Astrocyte (in vitro differentiated cells and primary cell): Measurements from ENCODE around the gene NABP1. TPM values are rescaled to one million over a fixed set of nuclear protein-coding genes. Genes with fewer than 3 reads are reported as not detected.

ENCODE experiments used
- DNase-seq: peaks from one replicate; pipeline ENCODE4 v3.0.0-alpha.2; 2010; ENCODE audit warnings: low read depth
- FAIRE-seq: peaks from 2 replicates; lab custom pipeline; 2011; peaks lifted over from hg19 to GRCh38; lab: Jason Lieb, UNC
- H2AFZ ChIP-seq: 2 replicates; pipeline ENCODE4 v1.6.0; 2012; ENCODE audit warnings: low read depth, low read length, inconsistent platforms
- H3K27ac ChIP-seq: 2 replicates; pipeline ENCODE4 v1.5.1; 2011; ENCODE audit warnings: low read depth, low read length, inconsistent platforms
- H3K27me3 ChIP-seq: 2 replicates; pipeline ENCODE4 v1.6.0; 2011; ENCODE audit warnings: low read length, inconsistent platforms; ENCODE audit not compliant: insufficient read depth
- H3K36me3 ChIP-seq: 2 replicates; pipeline ENCODE4 v1.5.1; 2011; ENCODE audit warnings: low read length, inconsistent platforms; ENCODE audit not compliant: insufficient read depth
- H3K4me1 ChIP-seq: 2 replicates; pipeline ENCODE4 v1.5.1; 2011; ENCODE audit warnings: low read length, inconsistent platforms; ENCODE audit not compliant: insufficient read depth
- H3K4me2 ChIP-seq: 2 replicates; pipeline ENCODE4 v1.6.0; 2012; ENCODE audit warnings: low read length, inconsistent platforms
- H3K4me3 ChIP-seq: 2 replicates; pipeline ENCODE4 v1.5.1; 2011; ENCODE audit warnings: low read depth, mild to moderate bottlenecking, low read length, inconsistent platforms; ENCODE audit not compliant: insufficient read depth
- H3K79me2 ChIP-seq: 2 replicates; pipeline ENCODE4 v1.6.0; 2012; ENCODE audit warnings: mild to moderate bottlenecking, low read length, inconsistent platforms; ENCODE audit not compliant: insufficient read depth
- H3K9ac ChIP-seq: 2 replicates; pipeline ENCODE4 v1.6.0; 2012; ENCODE audit warnings: mild to moderate bottlenecking, low read length, inconsistent platforms
- H3K9me3 ChIP-seq: 2 replicates; pipeline ENCODE4 v1.5.1; 2012; ENCODE audit warnings: low read depth, mild to moderate bottlenecking, low read length, inconsistent platforms; ENCODE audit not compliant: insufficient read depth
- H4K20me1 ChIP-seq: 2 replicates; pipeline ENCODE4 v1.6.0; 2012; ENCODE audit warnings: low read length, inconsistent platforms; ENCODE audit not compliant: insufficient read depth
- H3K27ac Mint-ChIP-seq: one replicate; pipeline ENCODE4 v1.8.0; 2021; ENCODE audit warnings: mild to moderate bottlenecking, mixed read lengths; ENCODE audit not compliant: unreplicated experiment
- H3K27me3 Mint-ChIP-seq: one replicate; pipeline ENCODE4 v1.8.0; 2021; ENCODE audit warnings: low read depth, mixed read lengths; ENCODE audit not compliant: unreplicated experiment
- H3K36me3 Mint-ChIP-seq: one replicate; pipeline ENCODE4 v1.8.0; 2021; ENCODE audit warnings: low read depth, mixed read lengths; ENCODE audit not compliant: unreplicated experiment
- H3K4me1 Mint-ChIP-seq: one replicate; pipeline ENCODE4 v1.8.0; 2021; ENCODE audit warnings: low read depth, mixed read lengths; ENCODE audit not compliant: unreplicated experiment
- H3K4me3 Mint-ChIP-seq: one replicate; pipeline ENCODE4 v1.8.0; 2021; ENCODE audit warnings: mild to moderate bottlenecking, moderate library complexity, mixed read lengths; ENCODE audit not compliant: unreplicated experiment
- H3K9me3 Mint-ChIP-seq: one replicate; pipeline ENCODE4 v1.8.0; 2021; ENCODE audit warnings: mild to moderate bottlenecking, mixed read lengths; ENCODE audit not compliant: unreplicated experiment
- EZH2 ChIP-seq: IDR thresholded peaks from 2 replicates; pipeline ENCODE4 v1.6.1; 2012; ENCODE audit warnings: mild to moderate bottlenecking, low read length, inconsistent platforms; ENCODE audit not compliant: insufficient read depth
- total RNA-seq: library from RNA; stranded (reverse); gene quantifications from 2 replicates; pipeline ENCODE4 v1.2.1, GENCODE V29; 2021
- TF ChIP-seq, protein P1 (sequence below): IDR thresholded peaks from 2 replicates; pipeline ENCODE4 v1.5.1; 2011; ENCODE audit warnings: low read depth, mild to moderate bottlenecking, inconsistent platforms, low read length, moderate library complexity; ENCODE audit not compliant: insufficient read depth

Gene NABP1
- total RNA-seq, 1 donor from 2014 or later, result 213 TPM

DNA sequence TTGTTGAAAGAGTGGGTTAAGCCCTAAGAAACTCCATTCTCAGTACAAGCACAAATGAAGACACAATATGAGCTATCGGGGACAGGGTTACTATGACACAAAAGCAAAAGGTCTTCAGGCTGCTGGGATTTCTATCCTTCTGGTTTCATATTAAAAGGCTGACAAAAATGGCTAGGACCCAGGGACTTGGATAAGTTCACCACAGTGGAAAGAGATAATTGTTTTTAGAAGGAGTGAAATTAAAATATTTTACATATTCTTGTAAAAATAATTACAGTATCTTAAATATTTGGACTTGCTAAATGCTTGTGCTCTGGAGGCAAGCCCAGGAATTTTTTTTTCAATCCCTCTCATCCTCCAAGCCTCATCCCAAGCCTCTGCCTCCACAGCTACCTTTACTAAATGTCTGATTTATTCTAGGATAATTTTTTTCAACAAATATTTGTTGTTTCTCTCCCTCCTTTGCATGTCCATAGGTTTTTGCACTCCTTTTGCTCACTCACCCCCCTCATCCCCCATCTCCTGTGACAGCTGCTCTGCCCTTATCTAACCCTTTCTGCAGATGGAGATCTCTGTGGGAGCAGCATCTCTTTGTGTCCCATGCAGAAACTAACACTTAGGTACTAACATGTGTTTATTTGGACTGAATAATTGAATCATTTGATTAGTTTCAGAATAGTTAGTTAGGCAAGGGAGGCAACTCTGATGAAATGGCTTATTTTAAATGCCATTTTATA, 47.8 kb upstream of the NABP1 start:
- Histone ChIP-seq H3K4me3 (no peak overlapping the region), H3K27me3 (no peaks in the 10 kb centered on the region), H4K20me1 (no peaks in the 10 kb centered on the region), H3K4me1 (peaks cover 16% of the 10 kb centered on the region), H3K36me3 (no peaks in the 10 kb centered on the region), H3K27ac (no peak overlapping the region), H3K4me2 (no peak overlapping the region), H3K79me2 (no peaks in the 10 kb centered on the region), H2AFZ (no peak overlapping the region), H3K9ac (no peak overlapping the region), H3K9me3 (no peaks in the 10 kb centered on the region)
- H3K27me3 Mint-ChIP-seq, result no peaks in the 10 kb centered on the region
- peaks cover 26% of the 10 kb centered on the region for H3K4me1 Mint-ChIP-seq
- no peaks in the 10 kb centered on the region for H3K36me3 Mint-ChIP-seq
- H3K9me3 Mint-ChIP-seq, result no peaks in the 10 kb centered on the region
- peak; percentile 5 for FAIRE-seq
- H3K27ac Mint-ChIP-seq, result no peak overlapping the region
- no peak overlapping the region for H3K4me3 Mint-ChIP-seq
- no peak for DNase-seq
- no peak for TF ChIP-seq EZH2

DNA sequence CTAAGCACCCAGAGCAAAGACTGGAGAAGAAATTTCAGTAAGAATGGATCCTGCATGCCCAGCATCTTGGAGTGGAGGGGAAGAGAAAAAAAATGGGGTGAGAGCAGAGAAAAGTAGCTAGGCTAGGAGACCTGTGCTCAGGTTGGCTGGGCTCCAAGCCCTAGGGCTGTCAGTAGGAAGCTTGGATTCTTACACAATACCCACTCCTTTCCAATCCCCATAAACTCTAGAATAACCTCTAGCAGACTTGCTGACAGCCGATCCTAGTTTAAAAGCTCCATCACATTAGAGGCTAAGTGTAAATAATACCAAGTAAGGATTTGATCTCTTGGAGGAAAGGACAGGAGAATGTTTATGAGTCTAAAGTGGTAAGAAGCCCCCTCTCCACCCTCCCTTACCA, 46.2 kb upstream of the NABP1 start:
- FAIRE-seq, result no peak

DNA sequence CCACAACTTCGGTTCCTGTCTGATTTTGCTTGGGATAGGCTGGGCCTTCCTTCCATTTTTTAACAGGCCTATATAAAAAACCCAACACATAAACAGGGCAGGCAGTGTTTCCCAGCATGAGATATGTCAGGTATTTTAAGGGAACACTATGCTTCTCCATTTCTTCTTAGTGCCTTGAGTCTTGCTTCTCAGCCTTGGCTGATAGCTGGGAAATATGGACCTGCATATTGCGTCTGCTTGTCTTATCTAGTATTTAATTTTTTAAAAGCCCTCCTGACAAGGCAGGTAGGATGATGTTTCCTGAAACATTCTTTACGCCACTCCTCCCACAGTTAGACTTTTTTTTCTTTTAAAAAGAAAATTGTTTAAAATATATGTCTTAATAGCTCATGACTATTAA, 45.5 kb upstream of the NABP1 start:
- H3K36me3 ChIP-seq, result no peaks in the 10 kb centered on the region
- no peak overlapping the region for H3K4me3 ChIP-seq
- H3K27ac Mint-ChIP-seq, result no peak overlapping the region
- H3K27me3 ChIP-seq, result no peaks in the 10 kb centered on the region
- H4K20me1 ChIP-seq, result no peaks in the 10 kb centered on the region
- H3K4me2 ChIP-seq, result no peak overlapping the region
- DNase-seq (no peak), FAIRE-seq (no peak)
- H3K36me3 Mint-ChIP-seq, result no peaks in the 10 kb centered on the region
- no peaks in the 10 kb centered on the region for H3K79me2 ChIP-seq
- no peaks in the 10 kb centered on the region for H3K27me3 Mint-ChIP-seq
- H3K9ac ChIP-seq, result no peak overlapping the region
- no peaks in the 10 kb centered on the region for H3K9me3 ChIP-seq
- H3K4me3 Mint-ChIP-seq, result no peak overlapping the region
- no peaks in the 10 kb centered on the region for H3K9me3 Mint-ChIP-seq
- H3K4me1 ChIP-seq, result peaks cover 26% of the 10 kb centered on the region
- no peak overlapping the region for H2AFZ ChIP-seq
- peaks cover 34% of the 10 kb centered on the region for H3K4me1 Mint-ChIP-seq
- TF ChIP-seq, protein P1, sequence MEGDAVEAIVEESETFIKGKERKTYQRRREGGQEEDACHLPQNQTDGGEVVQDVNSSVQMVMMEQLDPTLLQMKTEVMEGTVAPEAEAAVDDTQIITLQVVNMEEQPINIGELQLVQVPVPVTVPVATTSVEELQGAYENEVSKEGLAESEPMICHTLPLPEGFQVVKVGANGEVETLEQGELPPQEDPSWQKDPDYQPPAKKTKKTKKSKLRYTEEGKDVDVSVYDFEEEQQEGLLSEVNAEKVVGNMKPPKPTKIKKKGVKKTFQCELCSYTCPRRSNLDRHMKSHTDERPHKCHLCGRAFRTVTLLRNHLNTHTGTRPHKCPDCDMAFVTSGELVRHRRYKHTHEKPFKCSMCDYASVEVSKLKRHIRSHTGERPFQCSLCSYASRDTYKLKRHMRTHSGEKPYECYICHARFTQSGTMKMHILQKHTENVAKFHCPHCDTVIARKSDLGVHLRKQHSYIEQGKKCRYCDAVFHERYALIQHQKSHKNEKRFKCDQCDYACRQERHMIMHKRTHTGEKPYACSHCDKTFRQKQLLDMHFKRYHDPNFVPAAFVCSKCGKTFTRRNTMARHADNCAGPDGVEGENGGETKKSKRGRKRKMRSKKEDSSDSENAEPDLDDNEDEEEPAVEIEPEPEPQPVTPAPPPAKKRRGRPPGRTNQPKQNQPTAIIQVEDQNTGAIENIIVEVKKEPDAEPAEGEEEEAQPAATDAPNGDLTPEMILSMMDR, result no peak
- TF ChIP-seq EZH2, result no peak
- H3K27ac ChIP-seq, result no peak overlapping the region

More for the DNA sequence above, 46.2 kb upstream of the NABP1 start:
- Histone ChIP-seq H3K27ac (no peak overlapping the region), H3K4me1 (peaks cover 19% of the 10 kb centered on the region), H3K9ac (no peak overlapping the region), H3K79me2 (no peaks in the 10 kb centered on the region), H3K27me3 (no peaks in the 10 kb centered on the region), H3K9me3 (no peaks in the 10 kb centered on the region), H3K4me3 (no peak overlapping the region), H4K20me1 (no peaks in the 10 kb centered on the region), H2AFZ (no peak overlapping the region), H3K4me2 (no peak overlapping the region), H3K36me3 (no peaks in the 10 kb centered on the region)
- Mint-ChIP-seq H3K27ac (no peak overlapping the region), H3K4me3 (no peak overlapping the region), H3K4me1 (peaks cover 30% of the 10 kb centered on the region), H3K9me3 (no peaks in the 10 kb centered on the region), H3K27me3 (no peaks in the 10 kb centered on the region), H3K36me3 (no peaks in the 10 kb centered on the region)
- no peak for TF ChIP-seq EZH2
- TF ChIP-seq, protein P1, result no peak
- DNase-seq, result no peak
